Right forelimb (tissue), 1 donor: ENCODE measurements around the gene GPR155.

Experiments
- DNase-seq: peaks from one replicate; pipeline ENCODE4 v3.0.0-alpha.2; 2018

The GPR155 gene, protein sequence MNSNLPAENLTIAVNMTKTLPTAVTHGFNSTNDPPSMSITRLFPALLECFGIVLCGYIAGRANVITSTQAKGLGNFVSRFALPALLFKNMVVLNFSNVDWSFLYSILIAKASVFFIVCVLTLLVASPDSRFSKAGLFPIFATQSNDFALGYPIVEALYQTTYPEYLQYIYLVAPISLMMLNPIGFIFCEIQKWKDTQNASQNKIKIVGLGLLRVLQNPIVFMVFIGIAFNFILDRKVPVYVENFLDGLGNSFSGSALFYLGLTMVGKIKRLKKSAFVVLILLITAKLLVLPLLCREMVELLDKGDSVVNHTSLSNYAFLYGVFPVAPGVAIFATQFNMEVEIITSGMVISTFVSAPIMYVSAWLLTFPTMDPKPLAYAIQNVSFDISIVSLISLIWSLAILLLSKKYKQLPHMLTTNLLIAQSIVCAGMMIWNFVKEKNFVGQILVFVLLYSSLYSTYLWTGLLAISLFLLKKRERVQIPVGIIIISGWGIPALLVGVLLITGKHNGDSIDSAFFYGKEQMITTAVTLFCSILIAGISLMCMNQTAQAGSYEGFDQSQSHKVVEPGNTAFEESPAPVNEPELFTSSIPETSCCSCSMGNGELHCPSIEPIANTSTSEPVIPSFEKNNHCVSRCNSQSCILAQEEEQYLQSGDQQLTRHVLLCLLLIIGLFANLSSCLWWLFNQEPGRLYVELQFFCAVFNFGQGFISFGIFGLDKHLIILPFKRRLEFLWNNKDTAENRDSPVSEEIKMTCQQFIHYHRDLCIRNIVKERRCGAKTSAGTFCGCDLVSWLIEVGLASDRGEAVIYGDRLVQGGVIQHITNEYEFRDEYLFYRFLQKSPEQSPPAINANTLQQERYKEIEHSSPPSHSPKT

DNA sequence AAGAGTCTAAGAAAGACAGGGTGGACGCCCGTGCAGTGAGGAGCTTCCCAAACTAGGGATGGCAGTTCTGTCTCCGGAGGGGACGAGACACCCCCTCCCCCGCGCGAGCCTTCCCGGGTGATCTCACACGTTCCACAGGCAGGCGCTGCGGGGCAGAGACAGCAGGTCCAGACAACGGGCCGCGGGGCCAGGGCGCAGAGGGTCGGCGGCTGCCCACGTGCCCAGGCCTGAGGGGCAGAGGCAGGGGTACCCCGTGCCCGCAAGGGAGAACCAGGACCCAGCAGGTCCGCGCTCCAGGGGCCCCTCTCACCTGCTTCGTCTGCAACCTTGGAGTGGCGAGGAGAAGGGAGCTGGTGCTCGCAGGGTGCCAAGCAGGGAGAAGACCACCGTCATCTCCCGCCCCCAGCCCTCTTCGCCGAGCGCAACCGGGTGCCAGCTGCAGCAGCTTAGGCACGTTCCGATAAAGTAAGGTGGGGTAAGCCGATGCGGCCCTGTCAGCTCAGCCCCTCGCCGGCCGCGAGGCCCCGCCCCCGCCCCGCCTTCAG is at the start of gene GPR155:
Gene GPR155 (minus strand): TSS at position 467 of the 545 bp plus-strand sequence. CDS start 5,073 bp downstream, outside the sequence.
- DNase-seq: peak; percentile 78

DNA sequence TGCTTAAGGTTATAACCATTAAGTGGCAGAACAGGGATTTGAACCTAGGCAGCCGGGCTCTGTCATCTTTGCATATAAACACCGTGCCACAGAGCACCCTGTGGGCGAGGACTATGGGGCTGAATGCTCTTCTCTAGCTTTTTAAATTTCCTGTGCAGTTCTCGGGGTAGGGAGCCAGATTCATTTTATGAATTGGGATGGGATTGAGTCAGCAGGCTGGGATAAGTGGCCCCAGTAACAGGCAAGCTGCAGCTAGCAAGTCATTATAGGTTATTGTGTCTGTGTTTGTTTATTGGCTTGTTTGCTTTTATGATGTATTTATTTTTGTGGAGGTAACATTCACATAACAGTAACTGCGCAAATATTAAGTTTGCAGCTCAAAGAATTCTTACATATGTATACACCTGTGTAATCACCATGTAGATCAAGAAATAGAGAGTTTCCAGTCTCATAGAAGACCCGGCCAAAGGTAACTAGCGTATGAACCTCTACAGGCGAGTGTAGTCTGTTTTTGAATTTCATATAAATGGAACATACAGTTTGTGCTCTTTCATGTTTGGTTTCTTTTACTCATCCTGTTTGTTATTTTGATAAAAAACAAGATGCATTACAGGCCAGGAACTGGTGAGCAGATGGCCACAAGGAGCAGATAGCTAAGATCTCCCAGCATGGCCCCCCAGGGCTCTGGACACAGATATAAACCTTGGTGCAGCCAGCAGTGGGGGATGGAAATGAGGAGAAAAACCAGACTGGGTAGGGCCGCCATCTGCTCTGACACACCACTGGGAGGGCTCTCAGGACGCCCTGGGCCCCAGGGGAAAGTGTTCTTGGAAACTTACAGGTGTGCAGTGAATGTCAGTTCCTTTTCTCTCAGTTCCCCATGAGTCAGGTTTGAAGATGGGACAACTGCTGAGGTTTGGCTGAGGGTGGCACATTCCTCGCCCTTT is 49.2 kb upstream of the GPR155 start:
- DNase-seq: no peak

DNA sequence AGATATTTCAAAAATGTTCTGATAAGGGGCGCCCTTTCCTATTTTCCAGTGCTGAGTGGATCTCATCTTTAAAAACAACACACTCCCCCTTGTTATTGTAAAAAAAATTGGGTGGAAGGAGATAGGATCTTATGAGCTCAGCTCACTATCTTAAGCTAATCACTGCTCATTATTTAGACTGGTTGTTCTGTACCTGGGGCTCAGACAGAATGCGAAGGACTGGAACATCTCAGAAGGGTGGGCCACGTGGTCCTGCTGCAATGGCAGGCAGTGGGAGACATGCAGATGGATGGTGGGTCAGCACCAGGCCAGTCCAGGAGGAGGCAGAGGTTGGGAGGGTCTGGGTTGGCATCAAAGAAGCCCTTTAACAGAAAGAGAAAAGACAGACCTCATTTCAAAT is 48.3 kb upstream of the GPR155 start:
- DNase-seq: no peak

DNA sequence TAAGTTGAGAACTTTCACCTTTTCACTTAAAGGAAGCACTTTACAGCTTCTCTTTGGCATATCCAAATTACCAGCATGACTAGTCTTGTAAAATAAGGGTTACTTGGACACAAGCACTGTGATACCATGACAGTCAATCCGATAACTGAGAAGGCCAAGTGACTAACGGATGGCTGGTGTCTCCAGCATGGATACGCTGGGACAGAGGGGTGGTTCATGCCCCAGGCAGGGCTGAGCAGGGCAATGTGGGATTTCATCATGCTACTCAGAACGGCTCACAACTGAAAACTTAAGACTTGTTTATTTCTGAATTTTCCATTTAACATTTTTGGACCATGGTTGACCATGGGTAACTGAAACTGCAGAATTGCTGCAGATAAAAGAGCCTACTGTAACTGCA is 43.1 kb upstream of the GPR155 start:
- DNase-seq: no peak

DNA sequence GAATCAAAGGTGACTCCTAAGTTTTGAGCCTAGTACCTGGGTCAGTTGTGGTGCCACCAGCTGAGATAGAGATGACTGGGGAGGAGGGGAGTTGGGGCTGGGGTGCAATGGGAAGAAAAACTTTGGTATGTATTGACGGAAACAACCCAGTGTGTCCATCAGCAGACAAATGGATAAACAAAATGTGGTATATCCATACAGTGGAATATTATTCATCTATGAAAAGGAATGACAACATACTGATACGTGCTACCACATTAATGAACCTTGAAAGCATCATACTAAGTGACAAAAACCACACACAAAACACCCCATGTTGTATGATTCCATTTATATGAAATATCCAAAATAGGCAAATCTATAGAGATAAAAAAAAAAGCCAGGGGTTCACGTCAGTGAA is 41.1 kb upstream of the GPR155 start:
- DNase-seq: no peak

DNA sequence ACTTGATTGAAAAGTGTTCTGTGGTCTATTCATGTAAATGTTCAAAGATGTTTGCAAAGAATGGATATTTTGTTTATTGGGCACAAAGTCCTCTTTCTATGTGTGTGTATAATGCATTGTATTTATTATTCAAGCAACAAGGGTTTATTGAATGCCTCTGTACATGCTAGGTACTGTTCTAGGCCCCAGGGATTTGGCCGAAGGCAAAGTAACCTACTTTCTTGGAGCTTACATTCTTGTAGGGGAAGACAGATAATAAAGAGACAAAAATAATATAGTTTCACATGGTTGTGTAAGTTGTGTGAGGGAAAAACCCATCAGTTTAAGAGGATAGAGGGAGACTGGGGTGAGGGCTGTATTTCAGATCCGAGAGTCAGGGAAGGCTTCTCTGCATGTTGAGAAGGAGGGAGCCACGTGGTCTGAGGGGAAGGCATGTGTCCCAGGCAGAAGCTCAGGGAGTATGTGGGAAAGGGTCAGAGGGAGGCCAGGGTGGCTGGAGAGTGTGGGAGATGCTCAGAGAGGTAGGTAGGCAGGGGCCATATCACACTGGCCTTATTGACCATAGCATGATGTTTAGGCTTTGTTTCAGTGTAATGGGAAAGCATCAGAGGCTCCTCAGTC is 40.4 kb upstream of the GPR155 start:
- no peak for DNase-seq

DNA sequence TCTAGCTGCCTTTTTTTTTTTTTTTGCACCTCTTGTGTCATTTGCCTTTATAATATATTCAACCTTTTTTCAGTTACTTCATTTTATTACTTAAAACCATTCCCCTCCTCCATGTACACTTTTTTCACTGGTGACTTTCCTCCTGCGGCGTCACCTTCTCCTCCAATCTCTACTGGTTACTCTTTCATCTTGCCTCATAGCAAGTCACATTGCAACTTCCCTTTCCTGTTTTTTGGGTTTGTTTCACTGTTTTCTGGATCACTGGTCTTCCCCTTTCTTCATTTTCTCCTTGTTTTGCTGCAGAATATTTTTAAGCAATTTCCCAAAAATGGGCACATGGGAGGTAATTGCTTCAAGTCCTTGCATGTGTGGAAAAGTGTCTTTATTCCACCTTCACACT is 37.7 kb upstream of the GPR155 start:
- DNase-seq: no peak

DNA sequence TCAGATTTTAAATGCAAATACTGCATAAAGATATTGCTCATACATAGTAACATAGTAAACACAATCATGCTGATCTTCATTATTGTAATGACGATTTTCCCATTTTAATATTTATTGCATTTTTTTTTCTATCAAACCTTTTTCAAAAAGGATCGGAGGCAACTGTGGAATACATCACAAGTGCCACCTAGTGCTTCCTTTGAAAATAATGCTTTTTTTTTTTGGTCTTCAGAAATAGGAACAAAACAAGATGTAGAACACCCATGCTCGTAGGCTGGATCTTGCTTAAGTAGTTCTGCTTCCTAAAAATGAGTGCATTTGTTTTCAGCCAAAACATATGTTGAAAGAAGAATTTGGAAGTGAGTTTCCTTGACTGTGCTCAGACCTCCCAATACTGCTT is 35.7 kb upstream of the GPR155 start:
- DNase-seq: no peak

DNA sequence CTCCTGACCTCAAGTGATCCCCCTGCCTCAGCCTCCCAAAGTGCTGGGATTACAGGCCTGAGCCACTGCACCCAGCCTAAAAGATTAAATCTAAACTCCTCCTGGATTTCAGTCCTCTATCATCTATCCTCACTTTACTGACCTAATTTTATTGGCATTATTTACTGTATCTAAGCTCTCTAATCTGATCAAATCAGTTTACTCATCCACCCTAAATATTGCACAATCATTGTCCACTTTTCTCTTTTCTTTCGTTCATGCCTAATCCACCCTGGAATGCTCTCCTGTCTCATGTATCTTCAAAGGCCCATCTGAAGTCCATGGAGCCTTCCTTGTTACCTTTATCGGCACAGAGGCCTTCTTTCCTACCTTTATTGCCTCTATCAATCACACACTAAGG is 31.6 kb upstream of the GPR155 start:
- DNase-seq: no peak

DNA sequence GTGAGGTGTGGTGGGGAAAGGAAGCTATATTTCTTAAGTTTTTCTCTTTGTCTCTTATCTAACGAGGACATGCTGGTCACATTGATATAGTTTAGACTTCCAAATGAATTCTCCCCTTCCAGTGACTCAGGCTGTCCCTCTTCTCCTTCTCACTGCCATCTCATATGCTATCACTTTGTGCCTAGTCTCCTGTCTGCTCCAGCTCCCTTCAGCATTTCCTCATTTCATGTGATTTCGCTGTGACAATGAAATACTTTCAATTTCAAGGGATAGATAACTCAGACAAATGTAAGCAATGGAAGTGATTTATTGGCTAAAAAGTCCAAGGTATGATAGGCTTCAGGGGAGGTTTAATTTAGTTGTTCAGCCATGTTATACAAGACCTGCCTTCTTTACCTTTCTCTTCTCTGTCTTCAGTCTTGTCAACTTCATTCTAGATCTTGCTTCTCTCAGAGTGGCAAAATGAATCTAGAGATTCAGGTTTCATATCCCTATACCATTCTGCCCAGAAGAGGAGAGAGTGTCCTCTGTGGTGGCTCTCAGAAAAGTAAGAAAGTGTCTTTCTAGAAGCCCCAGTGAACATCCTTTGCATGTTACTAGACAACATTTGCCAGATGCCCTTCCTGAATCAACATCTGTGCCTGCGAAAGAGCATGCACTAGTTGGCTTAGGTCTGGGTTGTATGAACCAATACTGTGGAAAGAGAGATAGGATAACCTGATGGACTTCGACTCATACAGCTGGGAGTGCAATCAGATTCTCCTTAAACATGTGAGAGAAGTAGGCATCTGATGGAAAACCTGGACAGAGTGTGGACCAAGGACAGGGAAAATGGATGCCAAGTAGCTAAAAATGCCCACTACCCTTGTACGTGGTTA is 29.9 kb upstream of the GPR155 start:
- no peak for DNase-seq

DNA sequence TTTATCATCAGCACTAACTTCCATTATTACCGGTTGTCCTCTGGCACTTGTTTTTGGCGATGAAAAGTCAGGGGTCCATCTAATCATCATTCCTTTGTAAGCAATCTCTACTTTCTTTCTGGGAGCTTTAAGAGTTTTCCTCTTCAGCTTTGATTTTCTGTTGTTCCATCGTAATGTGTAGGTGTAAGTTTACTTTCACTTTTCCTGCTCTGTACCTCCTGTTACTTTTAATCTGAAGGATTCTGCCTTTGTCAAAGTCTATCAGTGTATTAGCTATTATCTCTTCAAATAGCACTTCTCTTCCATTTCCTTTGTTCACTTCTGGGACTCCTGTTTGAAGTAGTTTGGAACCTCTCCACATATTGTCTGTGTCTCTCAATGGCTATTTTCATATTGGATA is 25.5 kb upstream of the GPR155 start:
- no peak for DNase-seq

DNA sequence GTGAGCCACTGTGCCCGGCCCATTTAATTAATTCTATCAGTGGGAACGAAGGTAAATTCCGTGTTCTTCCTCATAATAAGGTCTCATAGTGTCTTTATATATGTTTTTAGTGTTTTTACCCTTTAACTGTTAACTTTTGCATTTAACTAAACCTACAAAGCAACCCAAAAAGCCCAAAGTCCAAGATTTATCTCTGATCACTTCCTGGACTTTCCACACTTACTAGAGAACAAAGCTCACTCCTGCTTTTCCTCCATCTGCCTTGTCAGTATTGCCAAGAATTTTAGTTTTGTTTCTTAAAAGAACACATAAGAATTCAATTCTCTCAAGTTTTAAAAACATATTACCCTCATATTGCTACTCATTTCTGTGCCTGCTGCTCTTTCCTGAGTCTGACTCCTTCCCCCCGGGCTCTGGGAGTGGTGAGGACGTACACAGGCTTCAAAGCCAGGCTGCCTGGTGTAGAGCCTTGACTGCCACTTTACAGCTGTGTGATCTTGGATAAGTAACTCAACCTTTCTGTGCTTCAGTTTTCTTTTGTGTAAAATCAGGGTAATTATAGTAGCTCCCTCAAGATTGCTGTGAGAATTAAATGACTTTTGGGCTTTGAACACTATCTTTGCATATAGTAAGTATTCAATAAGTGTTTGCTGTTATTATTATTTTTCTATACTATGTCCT is 24.9 kb upstream of the GPR155 start:
- DNase-seq: no peak

DNA sequence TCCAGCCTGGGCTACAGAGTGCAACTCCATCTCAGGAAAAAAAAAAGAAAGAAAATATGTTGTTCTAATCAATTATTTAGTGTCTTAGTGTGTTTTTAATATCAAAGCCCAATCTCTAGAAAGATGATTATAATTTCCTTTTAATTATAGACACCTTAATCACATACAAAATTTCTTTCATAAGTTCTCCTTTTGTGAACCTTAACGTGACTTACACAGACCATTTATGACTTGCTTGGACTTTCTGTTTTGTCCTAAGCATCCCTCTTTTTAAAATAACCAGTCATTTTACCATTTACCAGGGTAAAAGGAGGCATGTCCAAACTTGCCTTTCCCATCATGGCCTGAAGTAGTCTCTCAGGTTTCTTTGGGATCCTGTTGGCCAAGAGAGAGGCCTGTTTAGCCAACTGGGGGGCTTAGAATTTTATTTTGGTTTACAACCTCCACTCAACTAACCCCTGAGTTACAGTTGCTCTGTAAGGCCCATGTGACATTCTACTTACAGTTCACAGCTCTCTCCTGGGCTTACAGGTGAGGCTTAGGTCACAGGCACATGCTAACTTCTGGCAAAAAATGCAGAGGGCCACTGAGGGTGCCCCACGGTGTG is 23.9 kb upstream of the GPR155 start:
- DNase-seq: no peak

DNA sequence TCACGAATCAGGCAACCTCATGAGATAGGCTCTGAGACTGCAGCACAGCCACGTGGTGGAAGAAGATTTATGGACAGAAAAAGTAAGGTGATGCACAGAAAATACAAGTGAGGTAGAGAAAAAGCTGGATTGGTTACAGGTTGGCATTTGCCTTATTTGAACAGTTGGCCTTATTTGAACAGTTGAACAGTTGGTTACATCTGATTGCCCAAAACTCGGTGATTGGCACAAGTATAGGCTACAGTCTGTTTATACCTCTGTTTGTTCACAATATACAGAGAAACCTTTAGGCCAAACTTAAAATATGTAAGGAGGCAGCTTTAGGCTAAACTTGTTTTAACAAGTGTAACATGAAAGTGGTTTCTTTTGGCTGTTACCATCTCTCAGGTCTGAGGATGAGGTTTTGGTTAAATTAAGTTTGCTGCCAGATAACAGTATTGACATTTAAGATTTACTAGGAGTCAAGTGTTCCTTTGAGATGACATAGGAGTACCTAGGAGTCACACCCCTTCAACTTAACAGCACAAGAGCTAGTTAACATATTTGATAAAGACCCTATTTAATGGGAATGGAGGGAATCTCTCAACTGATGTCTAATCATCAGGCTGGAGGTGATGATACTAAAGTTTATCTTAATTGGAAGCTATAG is 16.5 kb upstream of the GPR155 start:
- DNase-seq: no peak

DNA sequence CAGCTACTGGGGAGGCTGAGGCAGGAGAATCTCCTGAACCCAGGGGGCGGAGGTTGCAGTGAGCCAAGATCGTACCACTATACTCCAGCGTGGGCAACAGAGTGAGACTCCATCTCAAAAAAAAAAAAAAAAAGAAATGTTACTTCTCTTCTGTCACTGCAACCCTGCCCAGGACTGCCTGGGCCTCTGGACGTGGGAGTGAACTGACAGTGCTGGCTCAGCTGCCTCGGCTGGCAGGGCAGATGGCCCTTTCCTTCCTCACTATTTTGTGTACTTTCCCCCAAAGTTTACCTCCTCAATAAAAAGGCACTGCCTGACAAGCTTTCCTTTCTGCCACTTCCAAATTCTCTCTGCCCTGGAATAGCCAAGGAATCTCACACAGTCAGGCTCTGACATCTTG is 12.5 kb upstream of the GPR155 start:
- DNase-seq: no peak

DNA sequence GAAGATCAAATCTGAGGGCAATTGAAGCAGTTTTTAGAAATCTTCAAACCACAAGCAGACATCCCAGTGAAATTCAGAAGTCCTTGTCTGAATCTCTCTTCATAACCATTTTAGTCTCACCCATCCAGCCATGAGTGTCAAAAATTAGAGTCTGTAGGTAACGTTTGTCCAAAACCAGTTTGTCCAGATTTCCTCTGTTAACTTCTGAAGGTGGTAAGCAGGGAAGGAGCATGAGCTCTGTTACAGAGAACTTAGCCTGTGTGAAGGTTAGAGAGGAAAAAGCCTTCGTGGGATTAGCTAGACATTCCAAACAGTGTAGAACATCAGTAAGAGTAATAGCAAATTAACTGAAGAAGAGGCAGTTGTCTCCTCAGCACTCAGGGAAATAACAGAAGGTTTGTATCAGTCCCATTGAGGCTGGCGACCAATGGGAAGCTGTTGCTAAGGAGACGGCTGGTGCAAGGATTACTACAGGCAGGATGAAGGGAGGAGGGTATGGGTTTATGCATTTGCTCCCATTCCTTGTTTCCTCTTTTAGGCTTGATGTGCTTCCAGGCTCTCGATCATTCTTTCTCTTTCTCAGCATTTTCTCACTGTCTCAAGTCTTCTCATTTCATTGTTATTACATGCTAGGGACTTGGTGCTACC is 8.7 kb upstream of the GPR155 start:
- no peak for DNase-seq

DNA sequence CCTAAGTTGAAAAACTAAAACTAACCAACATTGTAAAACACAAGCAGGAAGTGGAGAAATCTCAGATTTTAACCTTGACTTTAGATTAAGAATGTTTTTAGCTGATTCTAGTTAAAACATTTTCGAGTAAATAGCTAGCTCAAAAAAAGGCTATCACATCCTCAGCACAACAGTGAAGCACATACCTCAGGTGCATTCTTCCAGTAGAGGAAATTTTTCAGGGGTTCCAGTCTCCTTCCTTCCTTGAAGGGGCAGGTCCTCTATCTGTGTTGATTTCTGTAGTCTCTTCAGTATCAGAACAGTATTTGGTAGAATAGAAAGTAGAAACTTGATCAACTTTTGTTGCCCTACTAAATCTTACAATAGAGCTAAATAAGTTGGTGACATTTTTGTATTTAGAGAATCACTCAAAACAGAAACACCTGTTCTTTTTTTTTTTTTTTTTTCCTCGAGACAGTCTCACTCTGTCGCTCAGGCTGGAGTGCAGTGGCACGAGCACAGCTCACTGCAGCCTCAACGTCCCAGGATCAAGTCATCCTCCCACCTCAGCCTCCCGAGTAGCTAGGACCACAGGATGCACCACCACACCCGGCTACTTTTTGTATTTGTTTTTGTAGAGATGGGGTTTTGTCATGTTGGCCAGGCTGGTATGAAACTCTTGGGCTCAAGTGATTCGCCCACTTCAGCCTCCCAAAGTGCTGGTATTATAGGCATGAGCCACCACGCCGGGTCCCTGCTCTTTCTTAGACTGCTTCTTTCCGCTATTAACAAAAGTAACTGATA is 6.9 kb upstream of the GPR155 start:
- DNase-seq: no peak

DNA sequence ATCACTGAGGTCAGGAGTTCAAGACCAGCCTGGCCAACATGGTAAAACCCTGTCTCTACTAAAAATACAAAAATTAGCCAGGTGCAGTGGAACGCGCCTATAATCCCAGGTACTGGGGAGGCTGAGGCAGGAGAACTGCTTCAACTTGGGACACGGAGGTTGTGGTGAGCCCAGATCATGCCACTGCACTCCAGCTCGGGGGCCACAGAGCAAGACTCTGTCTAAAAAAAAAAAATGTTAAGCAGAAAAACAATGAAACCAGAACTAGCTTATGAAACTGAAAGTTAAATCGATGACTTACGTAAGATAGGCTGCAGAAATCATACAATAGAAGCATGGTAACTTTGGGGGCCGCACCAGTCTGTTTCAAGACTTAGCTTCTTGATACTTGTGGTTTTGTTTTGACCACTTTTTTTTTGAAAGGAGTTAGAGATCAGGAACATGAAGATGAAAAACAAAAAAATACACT is 6.2 kb upstream of the GPR155 start:
- no peak for DNase-seq
